GM21447 (cell line): Measurements from ENCODE around the gene WNT9B.
A peak's percentile ranks its signal among the peaks of the same experiment; 100 is the strongest.
"Not testable (repeated sequence)": the region's sequence is repeated elsewhere in the genome, so short reads cannot be mapped to it uniquely, and the experiment has no call there.

Experiments
- ATAC-seq: cut with Tn5 transposase; IDR thresholded peaks from one replicate; pipeline ENCODE4 v1.9.1; 2021; ENCODE audit not compliant: unreplicated experiment

Gene WNT9B

GRCh38 chr17:46903762-46904672 lies 52.6 kb downstream of the WNT9B start:
- no peak for ATAC-seq

- ATAC-seq = no peak
These were observed 56.8 kb downstream of the WNT9B start for GRCh38 chr17:46908068-46908737.

GRCh38 chr17:46910179-46910927 lies 59.0 kb downstream of the WNT9B start:
- ATAC-seq = no peak

GRCh38 chr17:46911311-46911710 lies 59.9 kb downstream of the WNT9B start:
- no peak for ATAC-seq

GRCh38 chr17:46915596-46915995 lies 64.2 kb downstream of the WNT9B start:
- no peak for ATAC-seq

GRCh38 chr17:46916211-46916610 lies 64.8 kb downstream of the WNT9B start:
- ATAC-seq = no peak

- ATAC-seq = no peak
These were observed 65.2 kb downstream of the WNT9B start for GRCh38 chr17:46916623-46917022.

GRCh38 chr17:46917041-46917440 lies 65.7 kb downstream of the WNT9B start:
- ATAC-seq = no peak

- no peak for ATAC-seq
These were observed 66.1 kb downstream of the WNT9B start for GRCh38 chr17:46917516-46917915.

- not testable (repeated sequence) for ATAC-seq
These were observed 70.6 kb downstream of the WNT9B start for GRCh38 chr17:46921962-46922361.

GRCh38 chr17:46922487-46922803 lies 71.1 kb downstream of the WNT9B start:
- ATAC-seq = no peak

GRCh38 chr17:46922804-46923635 lies 71.6 kb downstream of the WNT9B start, which contains the start of gene GOSR2:
TSS of gene GOSR2 (plus strand) at chr17:46923160. CDS start at chr17:46923193, 33 bp downstream.
- peak; percentile 79 for ATAC-seq

GRCh38 chr17:46925185-46925868 lies 73.9 kb downstream of the WNT9B start:
- no peak for ATAC-seq

- no peak for ATAC-seq
These were observed 77.3 kb downstream of the WNT9B start for GRCh38 chr17:46928467-46929261.

- ATAC-seq = no peak
These were observed 78.0 kb downstream of the WNT9B start for GRCh38 chr17:46929413-46929812.

GRCh38 chr17:46930051-46930450 lies 78.7 kb downstream of the WNT9B start:
- no peak for ATAC-seq

GRCh38 chr17:46931596-46931995 lies 80.2 kb downstream of the WNT9B start:
- no peak for ATAC-seq

- ATAC-seq = no peak
These were observed 84.4 kb downstream of the WNT9B start for GRCh38 chr17:46935658-46936266.
